Type B pancreatic cell (in vitro differentiated cells): ENCODE measurements around the gene LCN10. TPM values are rescaled to one million over a fixed set of nuclear protein-coding genes. Genes with fewer than 3 reads are reported as not detected.
"Not testable (repeated sequence)": the region's sequence is repeated elsewhere in the genome, so short reads cannot be mapped to it uniquely, and the experiment has no call there.

Experiments used
- DNase-seq: peaks from one replicate; pipeline ENCODE4 v3.0.0; 2021; ENCODE audit warnings: mixed read lengths; ENCODE audit not compliant: unreplicated experiment; ENCODE audit errors: extremely low spot score
- H3K27ac Mint-ChIP-seq: 2 replicates; pipeline ENCODE4 v1.8.0; 2021; ENCODE audit warnings: mild to moderate bottlenecking, mixed read lengths
- H3K27me3 Mint-ChIP-seq: 2 replicates; pipeline ENCODE4 v1.8.0; 2021; ENCODE audit warnings: mixed read lengths
- H3K36me3 Mint-ChIP-seq: 2 replicates; pipeline ENCODE4 v1.8.0; 2021; ENCODE audit warnings: mixed read lengths
- H3K4me1 Mint-ChIP-seq: one replicate; pipeline ENCODE4 v1.8.0; 2021; ENCODE audit warnings: mixed read lengths; ENCODE audit not compliant: unreplicated experiment
- H3K4me3 Mint-ChIP-seq: 2 replicates; pipeline ENCODE4 v1.8.0; 2021; ENCODE audit warnings: mild to moderate bottlenecking, mixed read lengths
- H3K9me3 Mint-ChIP-seq: 2 replicates; pipeline ENCODE4 v1.8.0; 2021; ENCODE audit warnings: mixed read lengths
- total RNA-seq: library from RNA; stranded (reverse); gene quantifications from 2 replicates; pipeline ENCODE4 v1.2.1, GENCODE V29; 2021; ENCODE audit warnings: low replicate concordance
- TF ChIP-seq, protein P1 (sequence below): fragments of 200-600 bp; sonication (generic); conservative IDR thresholded peaks from 2 replicates; pipeline ENCODE4 v1.5.0; 2021; ENCODE audit warnings: antibody characterized with exemption, mild to moderate bottlenecking

Gene LCN10
- total RNA-seq, 1 donor from 2014 or later = not detected

DNA sequence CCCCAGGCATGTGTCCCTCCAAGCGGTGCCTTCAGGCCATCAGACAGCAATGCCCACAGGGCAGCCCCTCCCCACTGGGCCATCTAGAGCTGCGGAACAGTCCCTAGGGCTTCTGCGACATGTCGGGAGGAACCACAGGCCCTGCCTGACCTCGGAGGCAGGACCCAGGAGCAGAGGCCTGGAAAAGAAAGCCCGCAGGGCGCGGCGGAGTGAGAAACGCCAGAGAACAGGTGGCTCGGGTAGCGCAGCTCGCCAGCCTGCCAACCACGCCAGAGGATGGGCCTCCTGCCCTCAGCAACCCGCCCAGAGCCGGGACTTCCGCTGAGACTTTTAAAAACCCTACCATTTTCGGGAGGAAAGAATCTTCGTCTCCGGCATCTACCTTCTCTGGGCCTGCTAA is 14.6 kb upstream of the LCN10 start:
- Mint-ChIP-seq H3K4me1 (peaks cover 8% of the 10 kb centered on the region), H3K27ac (no peak overlapping the region), H3K36me3 (no peaks in the 10 kb centered on the region), H3K27me3 (peaks cover 6% of the 10 kb centered on the region), H3K4me3 (no peak overlapping the region), H3K9me3 (peaks cover 6% of the 10 kb centered on the region)
- DNase-seq = no peak
- TF ChIP-seq, protein P1, sequence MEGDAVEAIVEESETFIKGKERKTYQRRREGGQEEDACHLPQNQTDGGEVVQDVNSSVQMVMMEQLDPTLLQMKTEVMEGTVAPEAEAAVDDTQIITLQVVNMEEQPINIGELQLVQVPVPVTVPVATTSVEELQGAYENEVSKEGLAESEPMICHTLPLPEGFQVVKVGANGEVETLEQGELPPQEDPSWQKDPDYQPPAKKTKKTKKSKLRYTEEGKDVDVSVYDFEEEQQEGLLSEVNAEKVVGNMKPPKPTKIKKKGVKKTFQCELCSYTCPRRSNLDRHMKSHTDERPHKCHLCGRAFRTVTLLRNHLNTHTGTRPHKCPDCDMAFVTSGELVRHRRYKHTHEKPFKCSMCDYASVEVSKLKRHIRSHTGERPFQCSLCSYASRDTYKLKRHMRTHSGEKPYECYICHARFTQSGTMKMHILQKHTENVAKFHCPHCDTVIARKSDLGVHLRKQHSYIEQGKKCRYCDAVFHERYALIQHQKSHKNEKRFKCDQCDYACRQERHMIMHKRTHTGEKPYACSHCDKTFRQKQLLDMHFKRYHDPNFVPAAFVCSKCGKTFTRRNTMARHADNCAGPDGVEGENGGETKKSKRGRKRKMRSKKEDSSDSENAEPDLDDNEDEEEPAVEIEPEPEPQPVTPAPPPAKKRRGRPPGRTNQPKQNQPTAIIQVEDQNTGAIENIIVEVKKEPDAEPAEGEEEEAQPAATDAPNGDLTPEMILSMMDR = no peak

DNA sequence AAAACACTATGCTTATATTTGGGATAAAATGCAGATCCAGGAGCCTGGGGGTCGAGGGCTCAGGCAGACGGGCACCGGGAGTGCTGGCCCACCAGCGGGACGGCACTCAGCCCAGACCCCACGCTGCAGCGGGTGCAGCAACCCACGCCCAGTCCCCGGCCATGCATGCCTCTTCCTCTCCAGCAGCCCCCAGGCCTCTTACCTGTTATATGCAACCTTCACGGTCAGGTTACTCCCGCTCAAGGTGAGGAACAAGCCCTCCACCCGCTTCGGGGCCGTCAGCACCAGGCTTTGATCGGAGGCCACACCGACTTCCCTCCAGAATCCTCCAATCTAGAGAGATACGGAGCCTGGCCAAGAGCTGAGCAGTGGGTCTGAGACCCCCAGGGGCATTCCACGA is 14.1 kb upstream of the LCN10 start:
- Mint-ChIP-seq H3K27me3 (peaks cover 10% of the 10 kb centered on the region), H3K4me3 (no peak overlapping the region), H3K4me1 (peaks cover 8% of the 10 kb centered on the region), H3K9me3 (peaks cover 8% of the 10 kb centered on the region), H3K27ac (no peak overlapping the region), H3K36me3 (no peaks in the 10 kb centered on the region)
- DNase-seq = no peak
- TF ChIP-seq, protein P1 = no peak

DNA sequence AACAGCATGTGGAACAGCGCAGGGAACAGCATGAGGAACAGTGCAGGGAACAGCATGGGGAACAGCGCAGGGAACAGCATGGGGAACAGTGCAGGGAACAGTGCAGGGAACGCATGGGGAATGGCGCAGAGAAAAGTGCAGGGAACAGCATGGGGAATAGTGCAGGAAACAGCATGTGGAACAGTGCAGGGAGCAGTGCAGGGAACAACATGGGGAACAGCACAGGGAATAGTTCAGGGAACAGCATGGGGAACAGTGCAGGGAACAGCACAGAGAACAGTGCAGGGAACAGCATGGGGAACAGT is 13.3 kb upstream of the LCN10 start:
- Mint-ChIP-seq H3K9me3 (peaks cover 8% of the 10 kb centered on the region), H3K4me3 (no peak overlapping the region), H3K27me3 (peaks cover 12% of the 10 kb centered on the region), H3K36me3 (no peaks in the 10 kb centered on the region), H3K4me1 (peaks cover 8% of the 10 kb centered on the region), H3K27ac (no peak overlapping the region)
- DNase-seq = no peak
- TF ChIP-seq, protein P1 = no peak

DNA sequence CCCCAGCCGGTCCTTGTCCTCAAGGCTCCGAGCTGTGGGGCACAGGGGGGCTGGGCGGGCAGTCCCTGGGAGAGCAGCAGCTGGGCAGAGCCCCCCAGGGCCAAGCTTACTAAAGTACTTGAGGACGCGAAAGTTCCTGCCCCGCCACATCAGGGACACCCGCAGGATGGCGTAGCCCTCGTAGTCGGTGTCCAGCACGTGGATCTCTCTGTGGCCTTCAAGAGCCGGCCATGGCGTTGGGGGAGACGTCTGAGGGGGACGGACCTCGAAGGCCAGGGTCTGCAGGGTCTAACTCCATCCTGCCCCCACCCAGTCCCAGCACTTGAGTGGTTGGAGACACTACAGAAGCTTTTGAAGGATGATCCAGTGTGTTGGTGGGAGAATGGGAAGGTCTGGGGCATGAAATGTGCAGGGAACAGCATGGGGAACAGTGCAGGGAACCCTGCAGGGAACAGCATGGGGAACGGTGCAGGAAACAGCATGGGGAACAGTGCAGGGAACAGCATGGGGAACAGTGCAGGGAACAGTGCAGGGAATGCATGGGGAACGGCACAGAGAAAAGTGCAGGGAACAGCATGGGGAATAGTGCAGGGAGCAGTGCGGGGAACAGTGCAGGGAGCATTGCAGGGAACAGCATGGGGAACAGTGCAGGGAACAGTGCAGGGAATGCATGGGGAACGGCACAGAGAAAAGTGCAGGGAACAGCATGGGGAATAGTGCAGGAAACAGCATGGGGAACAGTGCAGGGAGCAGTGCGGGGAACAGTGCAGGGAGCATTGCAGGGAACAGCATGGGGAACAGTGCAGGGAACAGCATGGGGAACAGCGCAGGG is 12.8 kb upstream of the LCN10 start:
- not testable (repeated sequence) for H3K36me3 Mint-ChIP-seq, H3K4me3 Mint-ChIP-seq, DNase-seq, H3K4me1 Mint-ChIP-seq, H3K27ac Mint-ChIP-seq, H3K9me3 Mint-ChIP-seq
- H3K27me3 Mint-ChIP-seq = peaks cover 12% of the 10 kb centered on the region

DNA sequence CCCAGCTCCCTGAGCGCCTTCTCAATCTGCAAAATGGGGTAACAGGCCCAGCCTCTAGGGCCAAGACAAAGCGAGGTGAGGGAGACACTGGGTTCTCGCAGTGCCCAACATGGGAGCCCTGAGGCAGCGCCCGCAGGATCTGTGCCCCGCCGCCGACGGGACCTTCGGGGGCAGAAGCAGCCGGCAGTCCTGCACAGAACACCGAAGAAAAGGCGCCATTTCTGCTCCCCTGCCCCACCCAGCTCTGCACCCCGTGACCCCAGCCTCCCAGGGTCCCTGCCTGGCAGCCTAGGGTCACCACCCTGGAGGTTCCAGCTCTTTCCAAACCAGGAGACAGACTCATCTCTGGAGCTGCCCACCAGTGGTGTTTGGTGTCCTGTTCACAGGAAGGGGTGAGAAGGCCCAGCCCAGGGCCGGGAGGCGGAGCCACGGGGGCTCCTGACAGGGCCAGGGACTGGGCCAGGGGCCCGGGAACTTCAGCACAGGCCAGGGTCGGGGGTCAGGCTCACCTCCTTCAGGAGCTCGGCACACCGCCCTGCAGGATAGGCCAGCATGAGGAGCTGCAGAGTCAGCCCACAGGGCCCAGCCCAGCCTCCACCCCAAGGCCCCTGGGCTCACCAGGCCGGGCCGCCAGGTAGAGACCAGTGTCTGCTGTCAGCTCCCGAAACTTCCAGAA is 12.0 kb upstream of the LCN10 start:
- peaks cover 8% of the 10 kb centered on the region for H3K9me3 Mint-ChIP-seq
- peaks cover 12% of the 10 kb centered on the region for H3K27me3 Mint-ChIP-seq
- H3K4me3 Mint-ChIP-seq = no peak overlapping the region
- no peaks in the 10 kb centered on the region for H3K4me1 Mint-ChIP-seq
- no peak for DNase-seq
- H3K27ac Mint-ChIP-seq = no peak overlapping the region
- TF ChIP-seq, protein P1 = no peak
- H3K36me3 Mint-ChIP-seq = no peaks in the 10 kb centered on the region

DNA sequence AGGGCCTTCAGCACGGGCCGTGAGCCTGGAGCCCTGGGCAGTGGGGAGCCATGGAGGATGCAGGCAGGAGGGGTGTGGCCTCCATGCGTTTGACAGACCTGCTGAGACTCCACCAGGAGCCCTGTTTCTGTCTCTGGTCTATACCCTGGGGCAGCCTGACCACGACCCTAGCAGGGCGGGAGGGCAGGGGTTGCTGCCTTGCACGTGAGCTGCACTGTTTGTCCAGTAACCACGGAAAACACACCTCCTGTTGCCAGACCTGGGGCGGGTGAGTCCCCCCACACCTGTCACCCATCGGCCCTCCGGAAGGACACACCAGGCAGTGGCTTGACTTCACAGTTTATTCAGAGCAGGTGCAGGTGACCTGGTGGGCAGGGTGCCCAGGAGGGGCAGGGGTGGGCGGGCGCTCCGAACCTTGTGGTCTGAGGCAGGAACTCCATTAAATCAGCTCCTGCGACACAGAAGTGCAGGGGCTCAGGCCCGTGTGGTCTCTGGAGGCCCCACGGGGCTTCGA is 11.4 kb upstream of the LCN10 start:
- Mint-ChIP-seq H3K9me3 (peaks cover 8% of the 10 kb centered on the region), H3K36me3 (no peaks in the 10 kb centered on the region), H3K27ac (no peak overlapping the region), H3K4me3 (no peak overlapping the region), H3K27me3 (peaks cover 12% of the 10 kb centered on the region), H3K4me1 (no peaks in the 10 kb centered on the region)
- TF ChIP-seq, protein P1 = no peak
- DNase-seq = no peak
